Testis (tissue), 2 donors: ENCODE results near the gene TENT5A.

Experiments used
- POLR2A ChIP-seq: fragments of 450-650 bp; IDR thresholded peaks from one replicate; pipeline ENCODE4 v1.6.1; 2017; ENCODE audit warnings: antibody characterized with exemption, mild to moderate bottlenecking, moderate library complexity
- TF ChIP-seq, protein P1 (sequence below), 3 experiments: fragments of 450-650 bp in 2 of 3; fragments of 200-600 bp in 1 of 3; sonication (generic) in 1 of 3; IDR thresholded peaks; one replicate each; pipeline ENCODE4 v1.5.1; 2016 to 2019; ENCODE audit warnings: antibody characterized with exemption in 3 of 3, mild to moderate bottlenecking in 2 of 3, moderate library complexity in 1 of 3

DNA sequence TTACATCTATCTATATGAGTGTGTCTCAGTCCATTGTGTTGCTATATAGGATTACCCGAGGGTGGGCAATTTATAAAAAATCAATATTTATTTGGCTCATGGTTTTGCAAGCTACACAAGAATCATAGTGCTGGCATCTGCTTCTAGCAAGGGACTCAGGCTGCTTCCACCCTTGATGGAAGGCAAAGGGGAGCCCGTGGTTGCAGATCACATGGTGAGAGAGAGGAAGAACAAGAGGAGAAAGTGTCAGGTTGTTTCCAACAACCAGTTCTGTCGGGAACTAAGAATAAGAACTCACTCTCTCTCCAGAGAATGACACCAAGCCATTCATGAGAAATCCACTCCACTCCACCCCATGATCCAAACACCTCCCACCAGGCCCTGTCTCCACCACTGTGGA, 48.2 kb upstream of the TENT5A start:
- no peak for TF ChIP-seq POLR2A
- TF ChIP-seq, protein P1, sequence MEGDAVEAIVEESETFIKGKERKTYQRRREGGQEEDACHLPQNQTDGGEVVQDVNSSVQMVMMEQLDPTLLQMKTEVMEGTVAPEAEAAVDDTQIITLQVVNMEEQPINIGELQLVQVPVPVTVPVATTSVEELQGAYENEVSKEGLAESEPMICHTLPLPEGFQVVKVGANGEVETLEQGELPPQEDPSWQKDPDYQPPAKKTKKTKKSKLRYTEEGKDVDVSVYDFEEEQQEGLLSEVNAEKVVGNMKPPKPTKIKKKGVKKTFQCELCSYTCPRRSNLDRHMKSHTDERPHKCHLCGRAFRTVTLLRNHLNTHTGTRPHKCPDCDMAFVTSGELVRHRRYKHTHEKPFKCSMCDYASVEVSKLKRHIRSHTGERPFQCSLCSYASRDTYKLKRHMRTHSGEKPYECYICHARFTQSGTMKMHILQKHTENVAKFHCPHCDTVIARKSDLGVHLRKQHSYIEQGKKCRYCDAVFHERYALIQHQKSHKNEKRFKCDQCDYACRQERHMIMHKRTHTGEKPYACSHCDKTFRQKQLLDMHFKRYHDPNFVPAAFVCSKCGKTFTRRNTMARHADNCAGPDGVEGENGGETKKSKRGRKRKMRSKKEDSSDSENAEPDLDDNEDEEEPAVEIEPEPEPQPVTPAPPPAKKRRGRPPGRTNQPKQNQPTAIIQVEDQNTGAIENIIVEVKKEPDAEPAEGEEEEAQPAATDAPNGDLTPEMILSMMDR (IDR thresholded peaks at IDR 0.05), result no peak
